Skeletal muscle cell (primary cell): ENCODE measurements around the gene NCDN.

Experiments
- DNase-seq: peaks from one replicate; pipeline ENCODE4 v3.0.0-alpha.2; 2010; ENCODE audit warnings: low read depth
- H3K4me3 ChIP-seq: 2 replicates; pipeline ENCODE4 v1.5.1; 2011; ENCODE audit warnings: low read depth, mild to moderate bottlenecking, control low read depth, low read length, moderate library complexity

NCDN gene, protein sequence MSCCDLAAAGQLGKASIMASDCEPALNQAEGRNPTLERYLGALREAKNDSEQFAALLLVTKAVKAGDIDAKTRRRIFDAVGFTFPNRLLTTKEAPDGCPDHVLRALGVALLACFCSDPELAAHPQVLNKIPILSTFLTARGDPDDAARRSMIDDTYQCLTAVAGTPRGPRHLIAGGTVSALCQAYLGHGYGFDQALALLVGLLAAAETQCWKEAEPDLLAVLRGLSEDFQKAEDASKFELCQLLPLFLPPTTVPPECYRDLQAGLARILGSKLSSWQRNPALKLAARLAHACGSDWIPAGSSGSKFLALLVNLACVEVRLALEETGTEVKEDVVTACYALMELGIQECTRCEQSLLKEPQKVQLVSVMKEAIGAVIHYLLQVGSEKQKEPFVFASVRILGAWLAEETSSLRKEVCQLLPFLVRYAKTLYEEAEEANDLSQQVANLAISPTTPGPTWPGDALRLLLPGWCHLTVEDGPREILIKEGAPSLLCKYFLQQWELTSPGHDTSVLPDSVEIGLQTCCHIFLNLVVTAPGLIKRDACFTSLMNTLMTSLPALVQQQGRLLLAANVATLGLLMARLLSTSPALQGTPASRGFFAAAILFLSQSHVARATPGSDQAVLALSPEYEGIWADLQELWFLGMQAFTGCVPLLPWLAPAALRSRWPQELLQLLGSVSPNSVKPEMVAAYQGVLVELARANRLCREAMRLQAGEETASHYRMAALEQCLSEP

DNA sequence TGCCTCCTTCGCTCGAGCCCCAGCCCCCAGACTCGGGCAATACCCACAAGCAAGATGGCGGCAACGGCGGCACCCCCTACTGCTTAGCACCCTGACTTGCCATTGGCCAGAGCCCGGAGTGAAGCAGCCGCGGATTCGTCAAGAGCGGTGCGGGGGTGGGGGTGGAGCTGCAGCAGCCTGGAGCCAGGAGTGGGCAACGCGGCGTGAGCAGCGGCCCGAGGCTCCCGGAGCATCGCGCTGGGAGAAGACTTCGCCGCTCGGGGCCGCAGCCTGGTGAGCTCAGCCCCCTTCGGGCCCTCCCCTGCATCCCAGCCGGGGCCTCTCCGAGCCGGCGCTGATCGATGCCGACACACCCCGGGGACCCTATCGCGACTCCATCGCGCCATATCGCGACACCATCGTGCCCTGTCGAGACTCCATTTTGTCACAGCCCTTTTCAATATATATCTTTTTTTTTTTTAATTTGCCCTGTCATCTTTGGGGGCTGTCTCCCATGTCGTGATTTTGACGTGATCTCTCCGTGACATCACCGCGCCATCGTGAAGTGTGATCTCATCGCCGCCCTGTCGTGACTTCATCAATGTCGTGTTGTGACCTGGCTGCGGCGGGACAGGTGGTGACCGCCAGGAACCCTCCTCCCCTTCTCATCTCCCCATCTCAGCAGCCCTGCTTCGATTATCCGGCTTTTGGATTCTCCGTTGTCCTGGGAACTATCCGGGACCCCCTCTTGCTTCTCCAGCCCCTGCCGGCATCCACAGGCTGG is at the start of gene NCDN:
TSS of gene NCDN (plus strand) at position 189 of the 763 bp plus-strand sequence. CDS start at position 581, 392 bp downstream.
- H3K4me3 ChIP-seq, result peak within 1 kb of the TSS; percentile 86
- DNase-seq, result peak; percentile 93

DNA sequence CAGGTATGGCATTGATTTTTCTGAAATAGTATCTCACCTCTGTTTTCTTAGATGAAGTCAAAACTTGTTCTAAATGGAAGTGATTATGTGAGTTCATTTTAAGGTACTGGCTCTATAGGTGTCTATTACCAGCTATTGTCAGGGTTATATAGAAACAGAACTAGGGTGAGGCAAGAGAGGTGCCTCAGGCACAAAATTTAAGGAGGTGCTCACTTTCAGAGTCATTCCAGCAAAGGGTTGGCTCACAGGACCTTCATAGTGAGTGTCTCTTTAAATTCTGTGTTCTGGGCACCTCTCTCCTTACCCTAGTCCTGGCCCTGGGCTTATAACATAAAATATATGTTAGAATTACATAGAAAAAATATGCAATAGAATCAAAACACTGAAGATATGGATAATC is 49.7 kb upstream of the NCDN start:
- no peak overlapping the region for H3K4me3 ChIP-seq
- no peak for DNase-seq

DNA sequence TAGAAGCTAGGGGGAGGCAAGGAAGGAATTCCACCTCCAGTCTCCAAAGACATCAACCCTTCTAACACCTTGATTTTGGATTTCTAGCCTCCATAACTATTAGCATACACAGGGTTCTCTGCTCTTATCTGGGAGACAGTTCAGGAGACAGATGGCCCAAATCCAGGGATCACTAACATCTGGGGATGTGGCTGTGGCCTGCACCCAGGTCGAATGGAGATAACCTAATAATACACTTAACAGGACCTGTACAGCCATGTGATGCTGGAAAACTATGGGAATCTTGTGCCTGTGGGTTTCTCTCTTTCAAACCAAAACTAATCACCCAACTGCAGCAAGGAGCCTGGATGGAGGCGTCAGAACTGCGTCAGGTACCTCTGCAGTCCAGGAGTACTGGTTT is 48.0 kb upstream of the NCDN start:
- H3K4me3 ChIP-seq, result no peak overlapping the region
- no peak for DNase-seq

DNA sequence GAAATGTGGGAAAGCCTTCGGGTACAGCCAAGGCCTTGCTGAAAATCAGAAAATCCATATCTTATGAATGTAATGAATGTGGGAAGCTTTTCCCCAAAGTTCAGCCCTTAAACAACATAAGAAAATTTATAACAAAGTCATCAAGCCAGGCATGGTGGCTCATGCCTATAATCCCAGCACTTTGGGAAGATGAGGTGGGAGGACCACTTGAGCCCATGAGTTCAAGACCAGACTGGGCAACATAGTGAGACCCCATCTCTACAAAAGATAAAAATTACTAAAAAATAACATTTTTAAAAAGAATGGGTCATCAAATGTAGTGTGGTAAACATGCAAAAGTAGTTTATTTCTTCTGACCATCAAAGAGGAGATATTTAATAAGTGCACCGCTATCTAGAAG is 46.3 kb upstream of the NCDN start:
- no peak for DNase-seq
- H3K4me3 ChIP-seq, result no peak overlapping the region

DNA sequence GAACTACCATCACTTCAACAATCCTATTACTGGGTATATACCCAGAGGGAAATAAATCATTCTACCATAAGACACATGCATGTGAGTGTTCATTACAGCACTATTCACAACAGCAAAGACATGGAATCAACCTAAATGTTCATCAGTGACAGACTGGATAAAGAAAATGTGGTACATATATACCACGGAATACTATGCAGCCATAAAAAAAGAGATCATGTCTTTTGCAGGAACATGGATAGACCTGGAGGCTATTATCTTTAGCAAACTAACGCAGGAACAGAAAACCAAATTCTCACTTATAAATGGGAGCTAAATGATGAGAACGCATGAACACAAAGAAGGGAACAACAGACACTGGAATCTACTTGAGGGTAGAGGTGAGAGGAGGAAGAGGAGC is 39.4 kb upstream of the NCDN start:
- no peak for DNase-seq
- H3K4me3 ChIP-seq, result no peak overlapping the region

DNA sequence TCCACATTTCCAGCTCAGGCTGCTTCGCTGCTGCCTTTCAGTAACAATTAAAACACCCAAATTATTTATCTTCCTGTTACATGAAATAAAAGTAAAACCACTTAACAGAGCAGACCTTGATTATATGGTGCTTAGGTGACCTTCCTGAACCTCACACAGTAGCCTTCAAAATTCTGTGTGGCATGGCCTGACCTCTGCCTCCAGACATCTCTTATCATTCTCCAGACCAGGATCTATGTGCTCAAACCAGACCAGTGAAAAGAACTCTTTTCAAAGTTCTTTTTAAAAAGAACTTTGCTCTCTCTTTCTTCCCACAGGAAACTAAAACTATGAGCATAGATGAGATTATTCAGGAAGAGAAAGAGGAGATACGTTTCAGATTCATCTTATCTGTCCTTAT is 38.2 kb upstream of the NCDN start:
- no peak overlapping the region for H3K4me3 ChIP-seq
- DNase-seq, result no peak

DNA sequence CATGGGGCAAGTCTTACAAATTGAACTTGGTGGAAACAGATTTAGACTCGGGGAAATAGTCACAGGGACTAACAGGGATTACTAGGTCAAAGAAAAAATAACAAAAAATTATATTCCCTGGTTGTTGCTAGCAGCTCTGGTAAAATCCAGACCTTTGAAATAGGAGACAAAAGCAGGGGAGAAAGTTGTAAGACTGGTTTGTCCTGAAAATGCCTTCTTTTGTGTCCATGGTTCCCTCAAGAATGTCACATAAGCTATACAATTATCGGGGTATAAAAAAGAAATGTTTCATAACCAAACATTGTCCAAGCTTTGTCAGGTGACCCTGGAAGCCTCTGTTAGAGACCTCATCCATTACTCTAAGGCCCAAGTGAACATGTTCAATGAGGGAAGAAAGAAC is 33.5 kb upstream of the NCDN start:
- no peak overlapping the region for H3K4me3 ChIP-seq
- DNase-seq, result no peak

DNA sequence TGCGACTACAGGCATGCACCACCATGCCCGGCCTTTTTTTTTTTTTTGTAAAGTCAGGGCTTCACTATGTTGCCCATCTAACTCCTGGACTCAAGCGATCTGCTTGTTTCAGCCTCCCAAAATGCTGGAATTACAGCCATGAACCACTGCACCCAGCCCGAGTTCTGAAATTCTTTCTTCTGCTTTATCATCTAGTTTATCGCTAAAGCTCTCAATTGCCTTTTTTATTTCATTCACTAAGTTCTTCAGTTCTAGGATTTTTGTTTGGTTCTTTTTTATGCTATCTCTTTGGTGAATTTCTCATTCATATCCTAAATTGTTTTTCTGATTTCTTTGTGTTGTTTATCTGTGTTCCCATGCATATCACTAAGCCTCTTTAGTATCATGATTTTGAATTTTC is 27.4 kb upstream of the NCDN start:
- H3K4me3 ChIP-seq, result no peak overlapping the region
- no peak for DNase-seq

DNA sequence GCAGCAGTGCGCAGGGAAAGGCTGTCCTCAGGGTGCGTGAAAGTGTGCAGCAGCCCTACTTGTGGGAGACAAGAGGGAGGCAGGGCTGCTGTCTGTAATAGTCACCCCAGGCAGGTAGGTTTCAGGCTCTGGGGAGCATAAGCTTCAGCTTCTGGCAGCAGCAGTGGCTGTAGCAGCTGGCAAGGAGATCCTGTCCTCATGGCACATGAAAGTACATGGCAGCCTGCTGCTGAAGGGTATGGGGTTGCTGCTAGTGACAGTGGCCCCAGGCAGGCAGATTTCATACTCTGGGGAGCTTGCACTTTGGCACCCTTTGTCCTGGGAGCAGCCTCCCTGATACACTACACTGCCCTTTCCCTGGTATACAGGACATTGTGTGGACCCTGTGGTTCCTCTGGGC is 26.7 kb upstream of the NCDN start:
- H3K4me3 ChIP-seq, result no peak overlapping the region

DNA sequence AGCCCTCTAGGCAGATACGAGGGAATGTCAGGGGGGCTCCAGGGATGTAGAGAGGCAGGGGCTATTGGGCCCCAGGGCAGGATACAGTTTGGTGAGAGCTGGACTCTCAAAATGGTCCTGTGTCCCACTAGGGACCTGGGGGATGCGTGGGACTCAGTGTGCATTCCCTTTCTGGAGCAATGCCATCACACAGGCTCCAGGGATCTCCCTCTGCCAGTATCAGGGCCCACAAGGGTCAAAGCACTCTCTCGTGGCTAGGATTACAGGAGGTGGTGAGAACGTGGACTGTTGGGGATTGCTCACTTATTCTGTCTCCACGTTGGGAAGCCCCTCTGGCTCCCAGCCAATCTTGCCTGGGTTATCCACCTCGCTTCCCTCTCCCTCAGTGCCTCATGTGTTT is 26.2 kb upstream of the NCDN start:
- DNase-seq, result no peak

More for the DNA sequence above, 26.7 kb upstream of the NCDN start:
- DNase-seq, result no peak

DNA sequence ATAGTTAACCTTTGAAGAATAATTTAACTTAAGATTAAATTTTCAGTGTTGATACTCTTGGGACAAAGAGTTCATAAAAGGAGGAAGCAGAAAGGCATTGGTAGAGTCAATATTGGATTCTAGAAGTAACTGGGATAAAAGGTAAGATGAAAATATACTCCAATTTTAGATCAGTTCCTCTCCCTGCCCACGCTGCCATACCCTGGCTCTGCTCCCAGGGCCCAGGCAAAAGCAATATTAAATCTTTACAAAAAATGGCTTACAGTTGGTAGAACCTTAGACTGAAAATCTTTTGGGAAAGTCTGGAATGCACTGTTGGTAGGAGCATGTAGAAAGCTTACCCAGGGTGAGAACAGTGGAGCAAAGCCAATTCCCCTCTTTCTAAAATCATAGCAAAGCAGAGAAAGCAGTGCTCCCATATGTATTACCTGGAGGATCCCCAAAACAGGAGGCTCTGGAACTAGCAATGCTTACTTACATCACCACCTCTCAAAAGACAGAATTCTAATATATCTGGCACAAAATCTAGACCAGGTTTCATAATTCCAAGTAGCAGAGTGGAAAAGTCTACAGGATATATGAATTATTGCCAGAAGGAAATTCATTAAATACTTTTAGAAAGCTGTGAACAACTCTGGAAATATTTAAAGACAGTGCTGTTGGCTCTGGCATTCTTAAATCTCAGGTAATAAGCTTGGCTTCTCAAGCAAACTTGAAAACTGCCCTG is 24.9 kb upstream of the NCDN start:
- H3K4me3 ChIP-seq, result no peak overlapping the region
- DNase-seq, result no peak

More for the DNA sequence above, 26.2 kb upstream of the NCDN start:
- no peak overlapping the region for H3K4me3 ChIP-seq

DNA sequence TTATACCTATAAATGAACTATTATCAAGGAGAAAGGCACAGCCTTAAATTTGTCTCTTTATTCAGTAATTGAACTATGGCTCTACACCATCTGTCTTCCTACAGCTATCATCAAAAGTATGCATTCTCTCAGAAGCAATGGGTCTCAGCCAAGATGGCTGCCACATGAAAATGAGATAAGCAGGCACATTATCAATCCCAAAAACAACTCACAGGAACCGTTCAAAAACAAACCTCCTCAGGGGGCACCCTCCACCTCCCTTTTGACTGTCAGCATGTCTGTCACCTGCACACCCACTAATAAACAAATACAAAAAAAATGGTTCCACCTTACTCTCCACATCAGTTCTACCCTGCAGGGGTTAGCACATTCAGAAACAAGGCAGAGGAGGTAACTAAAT is 24.0 kb upstream of the NCDN start:
- DNase-seq, result no peak

DNA sequence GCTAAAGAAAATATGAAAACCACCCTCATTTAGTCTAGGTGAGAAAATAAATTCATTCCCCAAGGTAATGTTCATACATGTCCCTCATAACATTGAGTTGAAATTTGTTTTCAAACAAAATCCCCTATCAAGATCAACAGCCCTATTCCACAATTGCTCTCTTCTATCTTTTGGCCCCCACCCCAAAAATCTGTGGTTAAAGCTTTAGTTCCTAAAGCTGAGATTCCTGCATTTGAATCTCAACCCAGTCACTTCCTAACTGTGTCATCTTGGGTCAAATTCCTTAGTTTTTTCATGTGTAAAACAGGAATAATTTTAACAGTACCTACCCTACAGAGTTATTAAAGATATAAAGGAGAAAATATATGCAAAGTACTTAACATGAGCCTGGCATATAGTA is 22.4 kb upstream of the NCDN start:
- no peak overlapping the region for H3K4me3 ChIP-seq
- no peak for DNase-seq

More for the DNA sequence above, 24.0 kb upstream of the NCDN start:
- H3K4me3 ChIP-seq, result no peak overlapping the region

DNA sequence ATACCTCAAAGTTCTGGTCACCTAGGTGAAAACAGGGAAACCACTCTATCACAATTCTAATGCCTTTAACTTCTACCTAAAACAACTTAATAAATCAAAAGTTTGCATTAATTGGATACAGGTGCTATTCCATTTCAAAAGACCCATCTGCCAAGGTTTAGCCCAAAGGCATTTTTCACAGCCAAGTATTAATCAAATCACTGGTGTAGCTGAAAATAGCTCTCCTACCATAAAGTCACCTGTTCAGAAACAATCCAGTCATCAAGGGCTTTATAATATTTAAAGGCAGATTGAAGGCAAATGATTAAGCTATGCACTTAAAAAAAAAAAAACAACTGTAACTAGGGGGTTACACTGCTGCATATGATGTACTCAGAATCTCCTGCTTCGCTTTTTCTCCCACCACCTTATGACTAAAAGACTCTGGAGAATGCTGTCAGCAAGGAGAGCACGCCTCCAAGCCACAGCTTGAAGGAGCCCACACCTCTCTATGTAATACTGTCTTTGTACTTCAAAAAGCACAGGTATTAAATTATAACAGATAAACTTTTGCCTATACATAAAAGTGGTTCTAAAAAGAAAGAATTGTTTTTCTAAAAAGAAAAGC is 20.9 kb upstream of the NCDN start:
- no peak for DNase-seq
- no peak overlapping the region for H3K4me3 ChIP-seq

DNA sequence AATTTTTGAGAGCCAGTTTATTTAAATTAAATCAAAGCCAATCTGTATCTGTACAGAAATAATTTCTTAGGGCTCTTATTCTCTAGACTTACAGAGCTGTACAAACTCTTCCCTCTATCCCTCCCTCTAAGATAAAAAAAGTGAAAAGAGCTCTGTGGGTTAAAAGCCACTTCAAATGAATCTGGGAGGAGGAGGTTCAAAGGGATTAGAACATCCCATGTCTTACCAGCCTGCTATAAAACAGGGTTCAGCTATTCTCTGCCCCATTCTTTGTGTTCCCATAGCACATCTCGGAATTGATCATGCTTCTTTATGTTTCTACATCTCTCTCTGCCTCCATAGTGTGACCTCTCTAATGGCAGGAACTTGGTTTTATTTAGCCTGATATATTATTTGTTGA is 19.8 kb upstream of the NCDN start:
- no peak for DNase-seq
- H3K4me3 ChIP-seq, result no peak overlapping the region

DNA sequence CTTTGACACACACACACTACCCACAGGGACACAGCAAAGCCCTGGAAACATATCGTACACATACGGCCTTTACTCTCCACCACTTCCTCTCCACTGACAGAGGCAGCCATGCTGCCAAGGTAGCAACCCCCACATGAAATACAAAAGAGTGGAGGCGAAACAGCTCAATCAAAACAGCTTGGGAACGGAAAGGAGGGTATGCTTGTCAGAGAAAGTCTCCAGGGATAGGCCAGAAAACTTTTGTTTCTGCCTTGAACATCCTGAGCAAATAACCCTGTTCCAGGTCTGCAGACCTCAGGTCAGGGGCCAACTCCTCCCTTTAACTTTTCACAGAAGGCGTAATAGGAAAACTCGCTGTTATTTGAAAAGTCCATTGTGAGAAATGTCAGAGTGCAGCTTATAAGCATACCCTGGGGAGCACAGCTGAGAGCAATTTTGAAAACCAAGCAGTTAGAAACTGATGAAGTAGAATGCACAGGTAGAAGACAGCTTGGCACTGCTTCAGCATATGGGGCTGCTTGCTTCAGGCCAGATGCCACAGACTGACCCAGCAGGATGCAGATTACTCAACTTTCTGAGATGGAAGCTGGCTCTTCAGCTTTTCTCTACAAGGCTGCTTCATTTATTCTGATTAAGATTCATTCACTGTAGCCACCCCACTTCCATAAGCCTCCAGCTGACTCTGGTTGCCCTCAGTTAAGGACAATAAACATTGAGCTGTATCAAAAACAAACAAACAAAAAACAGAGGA is 18.4 kb upstream of the NCDN start:
- no peak for DNase-seq
- no peak overlapping the region for H3K4me3 ChIP-seq

DNA sequence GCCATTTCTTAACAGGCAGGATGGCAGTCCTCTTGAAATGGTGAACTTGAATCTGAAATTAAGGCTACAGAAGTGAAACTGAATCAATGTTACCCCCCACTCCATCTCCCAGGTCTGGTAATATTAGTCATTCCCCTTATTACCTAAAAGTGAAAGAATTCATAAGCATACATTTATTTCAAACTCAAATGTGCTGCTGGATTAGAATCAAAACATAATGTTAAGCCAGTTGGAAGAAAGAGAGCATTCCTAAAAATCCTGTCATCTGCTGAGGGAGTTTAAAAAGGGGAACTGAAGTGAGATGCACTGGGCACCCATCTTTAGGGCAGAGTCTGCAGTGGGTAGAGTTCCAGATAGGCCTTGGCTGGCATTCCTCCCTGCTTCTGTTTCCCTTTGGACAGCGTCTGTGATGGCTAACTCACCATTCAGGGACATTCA is 17.8 kb upstream of the NCDN start:
- no peak for DNase-seq

DNA sequence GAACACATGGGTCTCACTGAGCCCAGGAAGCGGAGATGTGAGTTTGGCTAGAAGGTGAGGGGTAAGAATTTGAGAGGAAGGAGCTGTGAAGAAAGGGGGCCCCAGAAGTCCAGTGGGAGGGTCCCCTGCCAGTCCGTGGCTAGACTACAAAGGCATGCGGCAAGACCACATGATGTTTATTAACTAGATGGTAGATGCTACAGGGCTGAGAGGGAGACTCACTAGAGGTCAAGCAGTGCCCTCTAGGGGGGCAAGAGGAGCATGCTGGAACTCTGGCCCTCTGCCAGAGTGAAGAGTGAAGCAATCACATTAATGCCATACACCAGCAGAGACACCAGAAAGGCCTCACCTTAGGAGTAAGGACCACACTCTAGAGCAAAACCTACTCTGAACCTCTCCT is 12.6 kb upstream of the NCDN start:
- H3K4me3 ChIP-seq, result no peak overlapping the region
- DNase-seq, result no peak

More for the DNA sequence above, 17.8 kb upstream of the NCDN start:
- H3K4me3 ChIP-seq, result no peak overlapping the region
